Astrocyte (in vitro differentiated cells and primary cell): ENCODE measurements around the gene CHSY1.

ENCODE experiments used
- EZH2 ChIP-seq: IDR thresholded peaks from 2 replicates; pipeline ENCODE4 v1.6.1; 2012; ENCODE audit warnings: mild to moderate bottlenecking, low read length, inconsistent platforms; ENCODE audit not compliant: insufficient read depth
- TF ChIP-seq, protein P1 (sequence below): IDR thresholded peaks from 2 replicates; pipeline ENCODE4 v1.5.1; 2011; ENCODE audit warnings: low read depth, mild to moderate bottlenecking, inconsistent platforms, low read length, moderate library complexity; ENCODE audit not compliant: insufficient read depth

DNA sequence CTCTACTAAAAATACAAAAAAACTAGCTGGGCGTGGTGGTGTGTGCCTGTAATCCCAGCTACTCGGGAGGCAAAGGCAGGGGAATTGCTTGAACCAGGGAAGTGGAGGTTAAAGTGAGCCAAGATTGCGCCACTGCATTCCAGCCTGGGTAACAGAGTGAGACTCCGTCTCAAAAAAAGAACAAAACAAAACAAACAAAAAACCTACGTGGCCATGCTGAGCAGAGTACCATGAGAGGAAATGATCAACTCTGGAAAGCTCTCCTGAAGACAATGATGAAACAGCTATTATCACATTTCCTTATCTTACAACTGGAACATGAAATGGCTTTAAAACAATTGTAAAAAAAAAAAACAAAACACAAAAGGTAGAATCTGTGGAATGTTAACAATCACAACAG, 75.2 kb downstream of the CHSY1 start:
- TF ChIP-seq, protein P1, sequence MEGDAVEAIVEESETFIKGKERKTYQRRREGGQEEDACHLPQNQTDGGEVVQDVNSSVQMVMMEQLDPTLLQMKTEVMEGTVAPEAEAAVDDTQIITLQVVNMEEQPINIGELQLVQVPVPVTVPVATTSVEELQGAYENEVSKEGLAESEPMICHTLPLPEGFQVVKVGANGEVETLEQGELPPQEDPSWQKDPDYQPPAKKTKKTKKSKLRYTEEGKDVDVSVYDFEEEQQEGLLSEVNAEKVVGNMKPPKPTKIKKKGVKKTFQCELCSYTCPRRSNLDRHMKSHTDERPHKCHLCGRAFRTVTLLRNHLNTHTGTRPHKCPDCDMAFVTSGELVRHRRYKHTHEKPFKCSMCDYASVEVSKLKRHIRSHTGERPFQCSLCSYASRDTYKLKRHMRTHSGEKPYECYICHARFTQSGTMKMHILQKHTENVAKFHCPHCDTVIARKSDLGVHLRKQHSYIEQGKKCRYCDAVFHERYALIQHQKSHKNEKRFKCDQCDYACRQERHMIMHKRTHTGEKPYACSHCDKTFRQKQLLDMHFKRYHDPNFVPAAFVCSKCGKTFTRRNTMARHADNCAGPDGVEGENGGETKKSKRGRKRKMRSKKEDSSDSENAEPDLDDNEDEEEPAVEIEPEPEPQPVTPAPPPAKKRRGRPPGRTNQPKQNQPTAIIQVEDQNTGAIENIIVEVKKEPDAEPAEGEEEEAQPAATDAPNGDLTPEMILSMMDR: no peak
- no peak for TF ChIP-seq EZH2
